COR-L47 (cell line): ENCODE measurements around the gene PODXL.
A peak's percentile ranks its signal among the peaks of the same experiment; 100 is the strongest.
"Not testable (repeated sequence)": the region's sequence is repeated elsewhere in the genome, so short reads cannot be mapped to it uniquely, and the experiment has no call there.

Experiments used
- DNase-seq: peaks from one replicate; lab custom pipeline; 2025; lab: John Stamatoyannopoulos, UW

PODXL gene

GRCh38 chr7:131538071-131538812, 18.2 kb downstream of the PODXL start:
- no peak for DNase-seq

GRCh38 chr7:131537571-131537978, 18.9 kb downstream of the PODXL start:
- DNase-seq: no peak

GRCh38 chr7:131536361-131536849, 20.0 kb downstream of the PODXL start:
- no peak for DNase-seq

GRCh38 chr7:131533566-131534561, 22.6 kb downstream of the PODXL start:
- DNase-seq: no peak

GRCh38 chr7:131533151-131533559, 23.3 kb downstream of the PODXL start:
- DNase-seq: no peak

GRCh38 chr7:131532570-131533091, 23.8 kb downstream of the PODXL start:
- DNase-seq: no peak

GRCh38 chr7:131530137-131530536, 26.3 kb downstream of the PODXL start:
- DNase-seq: no peak

GRCh38 chr7:131529617-131530016, 26.8 kb downstream of the PODXL start:
- no peak for DNase-seq

GRCh38 chr7:131529179-131529578, 27.2 kb downstream of the PODXL start:
- no peak for DNase-seq

GRCh38 chr7:131527456-131527855, 29.0 kb downstream of the PODXL start:
- DNase-seq: no peak

GRCh38 chr7:131525820-131526219, 30.6 kb downstream of the PODXL start:
- DNase-seq: no peak

GRCh38 chr7:131524703-131525102, 31.7 kb downstream of the PODXL start:
- no peak for DNase-seq

GRCh38 chr7:131524115-131524514, 32.3 kb downstream of the PODXL start:
- DNase-seq: no peak

GRCh38 chr7:131522325-131522930, 34.0 kb downstream of the PODXL start:
- DNase-seq: no peak

- peak; percentile 53 for DNase-seq
These were observed 34.7 kb downstream of the PODXL start for GRCh38 chr7:131521651-131522163.

- DNase-seq: no peak
These were observed 37.8 kb downstream of the PODXL start for GRCh38 chr7:131518626-131519025.

GRCh38 chr7:131517218-131517923, 39.1 kb downstream of the PODXL start:
- DNase-seq: no peak

- not testable (repeated sequence) for DNase-seq
These were observed 41.0 kb downstream of the PODXL start for GRCh38 chr7:131515471-131515870.

GRCh38 chr7:131513245-131514061, 43.0 kb downstream of the PODXL start:
- DNase-seq: peak; percentile 83
